GM23248 (cell line): Measurements from ENCODE around the gene ARHGAP26. TPM values are rescaled to one million over a fixed set of nuclear protein-coding genes. Genes with fewer than 3 reads are reported as not detected.

Experiments
- DNase-seq: peaks from one replicate; pipeline ENCODE4 v3.0.0-alpha.2; 2015
- H2AFZ ChIP-seq: fragments of 200-600 bp; sonication (generic); 2 replicates; pipeline ENCODE4 v1.6.1; 2016; ENCODE audit warnings: antibody characterized with exemption
- H3F3A ChIP-seq: fragments of 200-600 bp; sonication (generic); 2 replicates; pipeline ENCODE4 v1.6.1; 2016; ENCODE audit warnings: mild to moderate bottlenecking, antibody characterized with exemption, mixed run types; ENCODE audit not compliant: insufficient read depth
- H3K27ac ChIP-seq: fragments of 200-600 bp; sonication (generic); 2 replicates; pipeline ENCODE4 v1.5.1; 2016; ENCODE audit warnings: mild to moderate bottlenecking
- H3K27me3 ChIP-seq: fragments of 200-600 bp; sonication (generic); replicated peaks from 2 replicates; pipeline ENCODE4 v1.6.1; 2016; ENCODE audit warnings: mild to moderate bottlenecking; ENCODE audit not compliant: insufficient read depth
- H3K36me3 ChIP-seq: fragments of 200-600 bp; sonication (generic); 2 replicates; pipeline ENCODE4 v1.6.1; 2016; ENCODE audit warnings: low read depth, mild to moderate bottlenecking
- H3K4me1 ChIP-seq: fragments of 200-600 bp; sonication (generic); 2 replicates; pipeline ENCODE4 v1.6.1; 2016; ENCODE audit warnings: mild to moderate bottlenecking; ENCODE audit not compliant: insufficient read depth
- H3K4me2 ChIP-seq: fragments of 200-600 bp; sonication (generic); one replicate; pipeline ENCODE4 v1.6.1; 2016; ENCODE audit warnings: mild to moderate bottlenecking; ENCODE audit not compliant: unreplicated experiment
- H3K4me3 ChIP-seq: fragments of 200-600 bp; sonication (generic); 2 replicates; pipeline ENCODE4 v1.5.1; 2016; ENCODE audit warnings: mild to moderate bottlenecking
- H3K79me2 ChIP-seq: fragments of 200-600 bp; sonication (generic); 2 replicates; pipeline ENCODE4 v1.6.1; 2016; ENCODE audit warnings: mild to moderate bottlenecking; ENCODE audit not compliant: insufficient read depth
- H3K9ac ChIP-seq: fragments of 200-600 bp; sonication (generic); 2 replicates; pipeline ENCODE4 v1.6.1; 2016; ENCODE audit warnings: mild to moderate bottlenecking
- H3K9me2 ChIP-seq: fragments of 200-600 bp; sonication (generic); 2 replicates; pipeline ENCODE4 v1.6.1; 2016; ENCODE audit warnings: mixed run types, mild to moderate bottlenecking, moderate library complexity; ENCODE audit not compliant: insufficient read depth
- H3K9me3 ChIP-seq: fragments of 200-600 bp; sonication (generic); one replicate; pipeline ENCODE4 v1.6.1; 2017; ENCODE audit warnings: low read depth
- H4K20me1 ChIP-seq: fragments of 200-600 bp; sonication (generic); 2 replicates; pipeline ENCODE4 v1.6.0; 2016; ENCODE audit not compliant: insufficient read depth
- EZH2 ChIP-seq: fragments of 200-600 bp; sonication (generic); IDR thresholded peaks from 2 replicates; pipeline ENCODE4 v1.6.1; 2018; ENCODE audit warnings: antibody characterized with exemption, mild to moderate bottlenecking; ENCODE audit not compliant: insufficient read depth, poor library complexity, severe bottlenecking
- EZH2phosphoT487 ChIP-seq: fragments of 200-600 bp; sonication (generic); IDR thresholded peaks from 2 replicates; pipeline ENCODE4 v1.6.1; 2018; ENCODE audit warnings: antibody characterized with exemption, moderate library complexity, mild to moderate bottlenecking, low read depth; ENCODE audit not compliant: insufficient read depth
- WGBS, 2 experiments: methylation state at CpG; one replicate each; pipeline ENCODE4 v1.1.6; 2015 to 2017; ENCODE audit warnings: low lambda C conversion rate in 2 of 2, low coverage in 1 of 2; ENCODE audit errors: missing lambda C conversion rate in 2 of 2; 5-methylcytosine and 5-hydroxymethylcytosine counted together
- in situ Hi-C: fragments of 300-500 bp; cut with MboI; formaldehyde crosslinking; loops from 2 replicates; pipeline ENCODE4 v1.15.0; 2020
- polyA plus RNA-seq: library from polyadenylated mRNA; unstranded; fragments of >200 nt; fragmentation: Nextera tagmentation; extraction: Ambion mirVana; gene quantifications from 2 replicates; pipeline ENCODE4 v1.2.1, GENCODE V29; 2016
- total RNA-seq: library from RNA; depleted of rRNA; stranded (reverse); fragments of >200 nt; shearing (Covaris generic); gene quantifications from 2 replicates; pipeline ENCODE4 v1.2.3, GENCODE V29; 2014

The ARHGAP26 gene
- total and polyA plus RNA-seq, 2 experiments from 2014 or later = 1.6 to 1.7 TPM

DNA sequence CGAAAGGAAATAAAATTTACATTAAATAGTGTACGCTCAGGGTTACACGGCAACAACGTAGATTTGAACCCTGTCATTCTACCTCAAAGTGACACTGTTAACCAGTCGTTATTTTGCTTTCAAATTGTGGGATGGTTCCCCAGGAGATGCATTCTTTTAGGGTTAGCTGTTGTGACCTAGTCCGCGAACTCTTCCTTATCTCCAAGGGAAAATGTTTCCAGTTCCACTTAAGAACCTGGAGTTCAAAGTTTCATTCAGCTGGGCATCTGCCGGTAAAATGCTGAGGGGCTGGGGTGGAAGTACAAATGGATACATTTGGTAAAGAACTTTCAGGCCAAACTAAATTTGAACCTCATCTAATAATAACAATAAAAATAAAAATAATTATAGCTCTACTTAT is 368.7 kb downstream of the ARHGAP26 start:
- Histone ChIP-seq H3K9me2 (no peaks in the 10 kb centered on the region), H3K36me3 (no peaks in the 10 kb centered on the region), H3K79me2 (no peaks in the 10 kb centered on the region), H3K27me3 (no peaks in the 10 kb centered on the region), H3F3A (0 out of 2 replicates have a peak, but pooled peaks cover 7% of the 10 kb centered on the region), H3K9me3 (no peaks in the 10 kb centered on the region), H3K4me1 (peaks cover 9% of the 10 kb centered on the region), H3K4me2 (no peak overlapping the region), H2AFZ (no peak overlapping the region), H3K27ac (no peak overlapping the region), H4K20me1 (no peaks in the 10 kb centered on the region), H3K9ac (no peak overlapping the region), H3K4me3 (no peak overlapping the region)
- TF ChIP-seq EZH2phosphoT487 = no peak
- no peak for TF ChIP-seq EZH2
- 83 to 84% methylated on average over 8 of the region's 8 CpGs for WGBS, 2 experiments
- in situ Hi-C loops = no loop called here
- no peak for DNase-seq

DNA sequence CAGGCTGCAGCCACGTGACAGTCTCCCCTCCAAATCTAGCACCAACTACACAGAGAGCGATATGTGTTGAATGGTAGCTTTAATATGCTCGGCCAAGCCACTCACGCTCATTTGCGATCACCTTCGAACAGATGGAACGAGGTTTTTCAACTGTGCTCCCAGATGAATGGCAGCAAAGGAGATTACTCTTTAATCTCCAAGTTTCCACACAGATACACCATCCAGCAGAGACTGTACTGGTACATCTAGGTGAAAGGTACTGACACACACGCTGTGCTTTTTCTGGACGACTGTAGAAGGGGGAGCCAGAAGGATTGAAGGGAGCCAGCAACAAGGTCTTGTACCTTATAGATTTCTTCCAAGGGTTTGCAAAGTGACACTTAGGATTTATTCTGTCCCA is 369.4 kb downstream of the ARHGAP26 start:
- H3K9me3 ChIP-seq = no peaks in the 10 kb centered on the region
- 97 to 98% methylated on average over 9 of the region's 9 CpGs for WGBS, 2 experiments
- no peak for DNase-seq
- H3K4me2 ChIP-seq = no peak overlapping the region
- no peaks in the 10 kb centered on the region for H4K20me1 ChIP-seq
- no peak overlapping the region for H3K27ac ChIP-seq
- H3K4me1 ChIP-seq = peaks cover 15% of the 10 kb centered on the region
- H3K4me3 ChIP-seq = no peak overlapping the region
- no peaks in the 10 kb centered on the region for H3K36me3 ChIP-seq
- H3K27me3 ChIP-seq = no peaks in the 10 kb centered on the region
- TF ChIP-seq EZH2phosphoT487 (no peak), EZH2 (no peak)
- in situ Hi-C loops = no loop called here
- H3K9me2 ChIP-seq = no peaks in the 10 kb centered on the region
- H2AFZ ChIP-seq = no peak overlapping the region
- H3K9ac ChIP-seq = no peak overlapping the region
- H3F3A ChIP-seq = 0 out of 2 replicates have a peak, but pooled peaks cover 10% of the 10 kb centered on the region
- no peaks in the 10 kb centered on the region for H3K79me2 ChIP-seq

DNA sequence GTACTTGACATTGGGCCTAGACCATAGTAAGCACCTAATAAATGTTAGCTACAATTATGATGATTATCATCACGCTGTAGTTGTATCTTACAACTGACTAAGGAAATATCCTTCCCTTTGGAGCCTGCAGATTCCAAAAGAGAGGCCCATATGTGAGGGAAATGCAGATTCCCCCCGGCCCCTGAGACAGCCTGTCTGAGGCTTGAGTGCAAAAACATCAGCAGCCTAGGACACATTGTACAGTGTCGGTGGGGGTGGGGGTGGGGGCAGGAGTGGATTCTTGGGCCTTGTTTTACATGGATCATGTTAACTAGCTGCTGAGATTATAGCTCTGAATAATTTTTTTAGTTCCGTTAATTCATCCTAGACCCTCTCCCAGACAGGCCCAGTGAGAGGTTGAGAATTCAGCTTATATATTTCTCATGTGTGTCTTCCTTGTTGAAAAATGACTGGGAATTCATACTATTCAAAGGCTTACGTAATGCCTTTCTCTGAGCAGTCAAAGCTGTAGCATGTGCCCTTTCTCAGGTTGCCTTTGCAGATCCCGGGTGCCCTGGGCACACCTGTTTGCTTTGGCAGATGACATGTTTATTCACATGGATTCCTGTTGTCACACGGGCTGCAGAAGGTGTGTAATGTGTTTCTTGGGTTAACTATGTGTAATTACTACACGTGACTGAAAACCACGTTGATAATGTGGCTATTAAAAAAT is 370.5 kb downstream of the ARHGAP26 start:
- TF ChIP-seq EZH2phosphoT487 (no peak), EZH2 (no peak)
- no peaks in the 10 kb centered on the region for H3K36me3 ChIP-seq
- no peak overlapping the region for H3K27ac ChIP-seq
- no peaks in the 10 kb centered on the region for H3K79me2 ChIP-seq
- H3K27me3 ChIP-seq = no peaks in the 10 kb centered on the region
- H4K20me1 ChIP-seq = no peaks in the 10 kb centered on the region
- no peaks in the 10 kb centered on the region for H3K9me2 ChIP-seq
- no peak overlapping the region for H3K4me2 ChIP-seq
- no peaks in the 10 kb centered on the region for H3K9me3 ChIP-seq
- H3K9ac ChIP-seq = no peak overlapping the region
- no peak for DNase-seq
- H2AFZ ChIP-seq = no peak overlapping the region
- no peak overlapping the region for H3K4me3 ChIP-seq
- peaks cover 22% of the 10 kb centered on the region for H3K4me1 ChIP-seq
- 85 to 86% methylated on average over 9 of the region's 9 CpGs for WGBS, 2 experiments
- in situ Hi-C loops = no loop called here
- H3F3A ChIP-seq = peaks cover 20% of the 10 kb centered on the region

DNA sequence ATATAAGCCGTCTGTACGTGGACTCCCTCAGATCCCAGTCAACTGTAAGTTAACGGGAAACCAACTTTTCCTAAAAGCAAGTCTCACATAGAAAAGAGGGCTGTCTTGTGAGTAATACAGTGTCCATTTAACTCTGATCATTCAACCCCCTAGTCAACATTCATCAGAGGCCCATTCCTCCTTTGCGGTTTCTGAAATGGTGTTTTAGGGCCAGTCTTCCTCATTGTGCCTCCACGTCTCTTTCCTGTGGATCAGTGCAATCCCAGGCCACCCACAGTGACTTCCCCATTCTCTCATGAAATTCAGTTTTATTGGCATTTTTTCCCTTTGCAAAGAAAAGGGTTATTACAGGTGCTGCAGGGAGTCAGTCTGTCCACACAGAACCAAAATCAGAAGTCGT is 371.5 kb downstream of the ARHGAP26 start:
- Histone ChIP-seq H3K27ac (no peak overlapping the region), H3K9me2 (no peaks in the 10 kb centered on the region), H3K36me3 (no peaks in the 10 kb centered on the region), H3K27me3 (no peaks in the 10 kb centered on the region), H3K4me3 (no peak overlapping the region), H3K4me1 (peaks cover 30% of the 10 kb centered on the region), H3K9me3 (no peaks in the 10 kb centered on the region), H3F3A (peaks cover 27% of the 10 kb centered on the region), H2AFZ (no peak overlapping the region), H3K4me2 (no peak overlapping the region), H3K79me2 (no peaks in the 10 kb centered on the region), H4K20me1 (no peaks in the 10 kb centered on the region), H3K9ac (no peak overlapping the region)
- in situ Hi-C loops = no loop called here
- WGBS, 2 experiments = 94 to 95% methylated on average over 6 of the region's 6 CpGs
- TF ChIP-seq EZH2phosphoT487 (no peak), EZH2 (no peak)
- no peak for DNase-seq
